Effector memory CD4-positive, alpha-beta T cell (primary cell): Measurements from ENCODE around the gene SELENOV.

Source experiments
- DNase-seq, 3 donors: peaks; one replicate each; pipeline ENCODE4 v3.0.0-alpha.2; 2020
- H3K27ac ChIP-seq: 2 replicates; pipeline ENCODE4 v1.7.0; 2013; ENCODE audit warnings: mild to moderate bottlenecking, low read length, moderate library complexity; ENCODE audit not compliant: insufficient read depth, poor library complexity, severe bottlenecking
- H3K27me3 ChIP-seq: replicated peaks from 2 replicates; pipeline ENCODE4 v1.7.0; 2013; ENCODE audit warnings: mild to moderate bottlenecking, low read length; ENCODE audit not compliant: insufficient read depth, control insufficient read depth, poor library complexity, severe bottlenecking
- H3K36me3 ChIP-seq: 2 replicates; pipeline ENCODE4 v1.7.0; 2013; ENCODE audit warnings: mild to moderate bottlenecking, low read length, moderate library complexity; ENCODE audit not compliant: control insufficient read depth, insufficient read depth
- H3K4me1 ChIP-seq: 2 replicates; pipeline ENCODE4 v1.7.0; 2013; ENCODE audit warnings: low read length, mild to moderate bottlenecking; ENCODE audit not compliant: control insufficient read depth, insufficient read depth, poor library complexity, severe bottlenecking
- H3K4me3 ChIP-seq: 2 replicates; pipeline ENCODE4 v1.7.0; 2013; ENCODE audit warnings: low read length, low read depth, mild to moderate bottlenecking; ENCODE audit not compliant: insufficient read depth, poor library complexity, severe bottlenecking
- H3K9me3 ChIP-seq: 2 replicates; pipeline ENCODE4 v1.7.0; 2013; ENCODE audit warnings: mild to moderate bottlenecking, low read length, moderate library complexity; ENCODE audit not compliant: control insufficient read depth
- total RNA-seq, 3 donors: gene quantifications; one replicate each; lab custom pipeline; 2026; lab: John Stamatoyannopoulos, UW

SELENOV gene
- total RNA-seq, result 0 reads per million in 3 donors

- H3K27me3 ChIP-seq, result peaks cover 26% of the 10 kb centered on the region
- H3K4me1 ChIP-seq, result peaks cover 14% of the 10 kb centered on the region
- no peak within 1 kb of the TSS for H3K27ac ChIP-seq
- H3K4me3 ChIP-seq, result peak within 1 kb of the TSS; percentile 50
- no peak for DNase-seq
- H3K9me3 ChIP-seq, result no peaks in the 10 kb centered on the region
- no peaks in the 10 kb centered on the region for H3K36me3 ChIP-seq
These were observed at the start of gene SELENOV for GRCh38 chr19:39514840-39515550. Gene SELENOV (plus strand): TSS chr19:39515139. CDS start chr19:39515213, 74 bp downstream.

GRCh38 chr19:39465956-39466747 is 48.8 kb upstream of the SELENOV start:
- Histone ChIP-seq H3K36me3 (peaks cover 81% of the 10 kb centered on the region), H3K4me3 (no peak overlapping the region), H3K4me1 (no peaks in the 10 kb centered on the region), H3K27ac (no peak overlapping the region), H3K27me3 (no peaks in the 10 kb centered on the region), H3K9me3 (no peaks in the 10 kb centered on the region)
- no peak for DNase-seq

GRCh38 chr19:39467941-39468340 is 47.0 kb upstream of the SELENOV start:
- Histone ChIP-seq H3K4me1 (no peaks in the 10 kb centered on the region), H3K4me3 (no peak overlapping the region), H3K9me3 (no peaks in the 10 kb centered on the region), H3K27me3 (no peaks in the 10 kb centered on the region), H3K36me3 (peaks cover 95% of the 10 kb centered on the region), H3K27ac (no peak overlapping the region)
- no peak for DNase-seq

- Histone ChIP-seq H3K4me3 (no peak overlapping the region), H3K4me1 (no peaks in the 10 kb centered on the region), H3K9me3 (no peaks in the 10 kb centered on the region), H3K36me3 (peaks cover 95% of the 10 kb centered on the region), H3K27me3 (no peaks in the 10 kb centered on the region), H3K27ac (no peak overlapping the region)
- DNase-seq, result no peak
These were observed 45.9 kb upstream of the SELENOV start for GRCh38 chr19:39469036-39469435.

- Histone ChIP-seq H3K27me3 (no peaks in the 10 kb centered on the region), H3K4me3 (no peak overlapping the region), H3K36me3 (peaks cover 96% of the 10 kb centered on the region), H3K4me1 (no peaks in the 10 kb centered on the region), H3K9me3 (no peaks in the 10 kb centered on the region), H3K27ac (no peak overlapping the region)
- DNase-seq, result no peak
These were observed 45.4 kb upstream of the SELENOV start for GRCh38 chr19:39469567-39469966.

- peaks cover 90% of the 10 kb centered on the region for H3K36me3 ChIP-seq
- H3K4me3 ChIP-seq, result no peak overlapping the region
These were observed 44.1 kb upstream of the SELENOV start for GRCh38 chr19:39470724-39471339.

GRCh38 chr19:39471756-39472536 is 43.0 kb upstream of the SELENOV start:
- no peaks in the 10 kb centered on the region for H3K9me3 ChIP-seq
- H3K36me3 ChIP-seq, result peaks cover 88% of the 10 kb centered on the region
- DNase-seq, result no peak
- H3K27me3 ChIP-seq, result no peaks in the 10 kb centered on the region
- H3K4me3 ChIP-seq, result no peak overlapping the region
- H3K27ac ChIP-seq, result no peak overlapping the region
- no peaks in the 10 kb centered on the region for H3K4me1 ChIP-seq

More at GRCh38 chr19:39470724-39471339, 44.1 kb upstream of the SELENOV start:
- no peaks in the 10 kb centered on the region for H3K27me3 ChIP-seq
- no peak for DNase-seq
- no peak overlapping the region for H3K27ac ChIP-seq
- no peaks in the 10 kb centered on the region for H3K9me3 ChIP-seq
- H3K4me1 ChIP-seq, result no peaks in the 10 kb centered on the region

GRCh38 chr19:39472746-39473442 is 42.0 kb upstream of the SELENOV start:
- Histone ChIP-seq H3K27me3 (no peaks in the 10 kb centered on the region), H3K4me3 (no peak overlapping the region), H3K4me1 (no peaks in the 10 kb centered on the region), H3K27ac (no peak overlapping the region), H3K9me3 (no peaks in the 10 kb centered on the region), H3K36me3 (peaks cover 81% of the 10 kb centered on the region)
- DNase-seq, result no peak

GRCh38 chr19:39473443-39473960 is 41.4 kb upstream of the SELENOV start:
- Histone ChIP-seq H3K36me3 (peaks cover 75% of the 10 kb centered on the region), H3K4me3 (no peak overlapping the region), H3K4me1 (no peaks in the 10 kb centered on the region), H3K9me3 (no peaks in the 10 kb centered on the region), H3K27ac (no peak overlapping the region), H3K27me3 (no peaks in the 10 kb centered on the region)
- DNase-seq, result no peak
